Endothelial cell (in vitro differentiated cells): ENCODE results near the gene MAOB. TPM values are rescaled to one million over a fixed set of nuclear protein-coding genes. Genes with fewer than 3 reads are reported as not detected.

Experiments
- DNase-seq: peaks from one replicate; pipeline ENCODE4 v3.0.0; 2021; ENCODE audit warnings: low spot score
- H3K27ac Mint-ChIP-seq: one replicate; pipeline ENCODE4 v1.8.0; 2021; ENCODE audit warnings: mixed read lengths, inconsistent platforms; ENCODE audit not compliant: unreplicated experiment
- H3K27me3 Mint-ChIP-seq: one replicate; pipeline ENCODE4 v1.8.0; 2021; ENCODE audit warnings: mild to moderate bottlenecking, moderate library complexity, mixed read lengths, inconsistent platforms; ENCODE audit not compliant: unreplicated experiment
- H3K36me3 Mint-ChIP-seq: one replicate; pipeline ENCODE4 v1.8.0; 2021; ENCODE audit warnings: mild to moderate bottlenecking, low read depth, mixed read lengths, inconsistent platforms; ENCODE audit not compliant: unreplicated experiment
- H3K4me1 Mint-ChIP-seq: one replicate; pipeline ENCODE4 v1.8.0; 2021; ENCODE audit warnings: mild to moderate bottlenecking, mixed read lengths, inconsistent platforms; ENCODE audit not compliant: unreplicated experiment
- H3K4me3 Mint-ChIP-seq: one replicate; pipeline ENCODE4 v1.8.0; 2021; ENCODE audit warnings: mild to moderate bottlenecking, mixed read lengths, inconsistent platforms; ENCODE audit not compliant: unreplicated experiment
- H3K9me3 Mint-ChIP-seq: one replicate; pipeline ENCODE4 v1.8.0; 2021; ENCODE audit warnings: mixed read lengths, inconsistent platforms; ENCODE audit not compliant: unreplicated experiment
- total RNA-seq: library from RNA; stranded (reverse); fragmentation: NEBNext Ultra II Directional; extraction: Animal tissue kit (Norgen Biotek cat#: 25700); gene quantifications from one replicate; pipeline ENCODE4 v1.2.1, GENCODE V29; 2021; ENCODE audit not compliant: unreplicated experiment
- TF ChIP-seq, protein P1 (sequence below): fragments of 200-600 bp; sonication (generic); IDR thresholded peaks from one replicate; pipeline ENCODE4 v1.5.0; 2021; ENCODE audit warnings: antibody characterized with exemption; ENCODE audit not compliant: unreplicated experiment

The MAOB gene
- total RNA-seq, 1 donor from 2014 or later, result 0.10 TPM

DNA sequence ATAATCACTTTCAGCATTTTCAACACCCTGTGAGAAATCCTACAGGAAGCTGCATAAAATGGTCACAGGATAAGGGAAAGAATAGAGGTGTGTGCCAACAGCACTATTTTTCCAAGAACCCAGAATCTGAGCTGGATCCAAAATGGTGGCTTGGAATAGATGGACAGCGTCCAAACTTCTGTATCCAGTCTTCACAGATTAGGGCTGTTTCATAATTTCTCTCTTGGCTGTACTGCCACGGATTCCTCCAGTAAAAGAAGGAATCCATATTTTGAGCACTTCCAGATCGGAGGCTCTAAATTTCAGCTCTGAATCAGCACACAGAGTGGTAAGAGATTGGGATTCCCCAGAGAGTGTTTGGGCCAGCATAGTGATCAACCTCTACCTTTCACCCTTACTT is 12.2 kb downstream of the MAOB start:
- Mint-ChIP-seq H3K36me3 (no peaks in the 10 kb centered on the region), H3K4me1 (peaks cover 2% of the 10 kb centered on the region), H3K9me3 (no peaks in the 10 kb centered on the region), H3K27me3 (no peaks in the 10 kb centered on the region), H3K4me3 (no peak overlapping the region), H3K27ac (no peak overlapping the region)
- DNase-seq, result no peak
- TF ChIP-seq, protein P1, sequence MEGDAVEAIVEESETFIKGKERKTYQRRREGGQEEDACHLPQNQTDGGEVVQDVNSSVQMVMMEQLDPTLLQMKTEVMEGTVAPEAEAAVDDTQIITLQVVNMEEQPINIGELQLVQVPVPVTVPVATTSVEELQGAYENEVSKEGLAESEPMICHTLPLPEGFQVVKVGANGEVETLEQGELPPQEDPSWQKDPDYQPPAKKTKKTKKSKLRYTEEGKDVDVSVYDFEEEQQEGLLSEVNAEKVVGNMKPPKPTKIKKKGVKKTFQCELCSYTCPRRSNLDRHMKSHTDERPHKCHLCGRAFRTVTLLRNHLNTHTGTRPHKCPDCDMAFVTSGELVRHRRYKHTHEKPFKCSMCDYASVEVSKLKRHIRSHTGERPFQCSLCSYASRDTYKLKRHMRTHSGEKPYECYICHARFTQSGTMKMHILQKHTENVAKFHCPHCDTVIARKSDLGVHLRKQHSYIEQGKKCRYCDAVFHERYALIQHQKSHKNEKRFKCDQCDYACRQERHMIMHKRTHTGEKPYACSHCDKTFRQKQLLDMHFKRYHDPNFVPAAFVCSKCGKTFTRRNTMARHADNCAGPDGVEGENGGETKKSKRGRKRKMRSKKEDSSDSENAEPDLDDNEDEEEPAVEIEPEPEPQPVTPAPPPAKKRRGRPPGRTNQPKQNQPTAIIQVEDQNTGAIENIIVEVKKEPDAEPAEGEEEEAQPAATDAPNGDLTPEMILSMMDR, result no peak

DNA sequence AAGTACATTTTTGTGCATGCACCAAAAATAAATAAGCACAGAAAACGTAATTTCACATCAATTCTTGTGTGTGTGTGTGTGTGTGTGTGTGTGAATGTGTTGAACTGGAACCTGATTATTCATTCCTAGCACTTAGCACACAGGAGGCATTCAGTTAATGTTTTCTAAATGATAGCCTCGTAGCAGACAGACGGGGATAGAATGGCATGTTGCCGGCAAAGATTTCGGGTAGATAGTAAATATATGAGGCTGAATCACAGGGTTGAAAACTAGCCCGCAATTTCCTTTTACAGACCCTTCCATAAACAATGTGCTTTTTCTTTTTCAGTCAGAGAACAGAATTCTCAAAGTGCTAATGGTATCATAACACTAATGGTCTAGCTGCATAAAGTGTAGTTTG is 13.5 kb downstream of the MAOB start:
- Mint-ChIP-seq H3K27ac (no peak overlapping the region), H3K4me1 (peaks cover 2% of the 10 kb centered on the region), H3K27me3 (no peaks in the 10 kb centered on the region), H3K4me3 (no peak overlapping the region), H3K36me3 (no peaks in the 10 kb centered on the region), H3K9me3 (no peaks in the 10 kb centered on the region)
- TF ChIP-seq, protein P1, result no peak
- no peak for DNase-seq

DNA sequence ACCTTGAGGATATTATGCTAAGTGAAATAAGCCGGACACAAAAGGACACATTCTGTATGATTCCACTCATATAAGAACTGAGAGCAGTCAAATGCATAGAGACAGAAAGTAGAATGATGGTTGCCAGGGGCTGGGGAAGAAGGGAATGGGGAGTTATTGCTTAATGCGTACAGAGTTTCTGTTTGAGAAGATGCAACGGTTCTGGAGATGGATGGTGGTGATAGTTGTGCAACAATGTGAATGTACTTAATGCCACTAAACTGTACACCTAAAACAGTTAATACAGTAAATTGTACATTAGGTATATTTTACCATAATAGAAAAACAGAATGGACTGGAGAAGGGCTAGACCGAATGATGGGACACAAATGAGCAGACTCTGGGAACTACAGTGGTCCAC is 15.8 kb downstream of the MAOB start:
- DNase-seq, result no peak
- H3K36me3 Mint-ChIP-seq, result no peaks in the 10 kb centered on the region
- H3K4me1 Mint-ChIP-seq, result peaks cover 2% of the 10 kb centered on the region
- H3K4me3 Mint-ChIP-seq, result no peak overlapping the region
- TF ChIP-seq, protein P1, result no peak
- no peaks in the 10 kb centered on the region for H3K9me3 Mint-ChIP-seq
- no peak overlapping the region for H3K27ac Mint-ChIP-seq
- no peaks in the 10 kb centered on the region for H3K27me3 Mint-ChIP-seq

DNA sequence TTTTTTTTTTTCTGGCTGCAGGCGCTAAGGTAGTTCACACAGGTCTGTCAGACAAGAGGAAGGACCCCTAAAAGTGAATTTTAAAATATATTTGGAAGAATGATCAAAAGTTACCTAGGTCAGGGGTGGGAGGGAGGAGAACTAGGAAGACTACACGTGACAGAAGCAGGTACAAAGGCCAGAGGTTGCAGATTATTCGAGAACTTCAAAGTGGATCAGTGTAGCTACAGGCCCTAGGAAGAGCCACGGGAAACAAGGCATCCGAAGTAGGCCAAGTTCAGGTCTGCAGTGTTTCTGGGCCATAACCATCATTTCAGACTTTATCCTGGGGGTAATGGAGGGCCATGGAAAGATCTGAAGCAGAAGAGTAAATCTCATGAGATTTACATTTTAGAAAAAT is 16.5 kb downstream of the MAOB start:
- TF ChIP-seq, protein P1, result no peak
- no peak for DNase-seq
- Mint-ChIP-seq H3K4me1 (peaks cover 2% of the 10 kb centered on the region), H3K9me3 (no peaks in the 10 kb centered on the region), H3K4me3 (no peak overlapping the region), H3K27ac (no peak overlapping the region), H3K27me3 (no peaks in the 10 kb centered on the region), H3K36me3 (no peaks in the 10 kb centered on the region)

DNA sequence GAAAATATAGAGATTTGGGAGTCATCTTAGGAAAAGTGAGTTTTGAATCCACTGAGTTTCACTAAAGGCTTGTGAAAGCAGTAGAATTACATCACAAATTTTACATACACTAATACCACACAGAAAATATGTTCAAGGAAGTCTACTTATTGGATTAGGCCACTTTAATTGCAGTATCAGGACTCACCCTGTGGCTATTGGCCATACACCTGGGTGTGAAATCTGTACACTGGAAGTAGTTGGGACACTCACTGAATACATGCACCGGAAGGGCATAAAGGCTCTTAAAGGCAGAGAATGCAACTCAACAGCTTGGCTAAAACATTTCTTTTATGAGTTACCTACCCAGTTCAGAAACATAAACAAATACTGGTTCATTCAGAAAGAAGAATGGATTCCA is 19.8 kb downstream of the MAOB start:
- TF ChIP-seq, protein P1, result no peak
- Mint-ChIP-seq H3K27ac (no peak overlapping the region), H3K27me3 (no peaks in the 10 kb centered on the region), H3K9me3 (no peaks in the 10 kb centered on the region), H3K36me3 (no peaks in the 10 kb centered on the region), H3K4me3 (no peak overlapping the region), H3K4me1 (peaks cover 2% of the 10 kb centered on the region)
- DNase-seq, result no peak
